ENCODE results near the gene TTLL6.

DNA sequence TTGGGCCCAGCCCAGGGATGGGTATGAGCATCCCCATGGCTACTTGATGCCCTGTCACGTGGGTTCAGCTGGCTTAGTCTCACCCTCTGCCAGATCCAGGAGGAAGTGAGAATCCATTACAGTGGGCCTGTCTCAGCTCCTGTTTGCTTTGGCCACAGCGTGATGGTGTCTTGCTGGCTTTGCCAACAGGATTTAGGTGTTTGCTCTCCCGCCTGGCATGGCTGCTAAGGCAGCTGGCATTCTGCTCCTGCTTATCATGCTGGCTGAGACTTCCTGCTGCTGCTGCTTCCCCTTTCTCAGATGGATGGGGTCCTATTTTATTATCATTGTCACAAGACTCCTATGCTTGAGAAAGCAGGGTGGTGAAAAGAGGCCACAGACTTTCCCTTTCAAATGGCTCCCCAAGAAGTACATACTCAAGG is 60.2 kb downstream of the TTLL6 start:
- TF ChIP-seq, protein P1, sequence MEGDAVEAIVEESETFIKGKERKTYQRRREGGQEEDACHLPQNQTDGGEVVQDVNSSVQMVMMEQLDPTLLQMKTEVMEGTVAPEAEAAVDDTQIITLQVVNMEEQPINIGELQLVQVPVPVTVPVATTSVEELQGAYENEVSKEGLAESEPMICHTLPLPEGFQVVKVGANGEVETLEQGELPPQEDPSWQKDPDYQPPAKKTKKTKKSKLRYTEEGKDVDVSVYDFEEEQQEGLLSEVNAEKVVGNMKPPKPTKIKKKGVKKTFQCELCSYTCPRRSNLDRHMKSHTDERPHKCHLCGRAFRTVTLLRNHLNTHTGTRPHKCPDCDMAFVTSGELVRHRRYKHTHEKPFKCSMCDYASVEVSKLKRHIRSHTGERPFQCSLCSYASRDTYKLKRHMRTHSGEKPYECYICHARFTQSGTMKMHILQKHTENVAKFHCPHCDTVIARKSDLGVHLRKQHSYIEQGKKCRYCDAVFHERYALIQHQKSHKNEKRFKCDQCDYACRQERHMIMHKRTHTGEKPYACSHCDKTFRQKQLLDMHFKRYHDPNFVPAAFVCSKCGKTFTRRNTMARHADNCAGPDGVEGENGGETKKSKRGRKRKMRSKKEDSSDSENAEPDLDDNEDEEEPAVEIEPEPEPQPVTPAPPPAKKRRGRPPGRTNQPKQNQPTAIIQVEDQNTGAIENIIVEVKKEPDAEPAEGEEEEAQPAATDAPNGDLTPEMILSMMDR (IDR thresholded peaks at IDR 0.05), result no peak
- no peak for TF ChIP-seq POLR2A (IDR thresholded peaks at IDR 0.05)
